ENCODE measurements around the gene ADGRF4.

DNA sequence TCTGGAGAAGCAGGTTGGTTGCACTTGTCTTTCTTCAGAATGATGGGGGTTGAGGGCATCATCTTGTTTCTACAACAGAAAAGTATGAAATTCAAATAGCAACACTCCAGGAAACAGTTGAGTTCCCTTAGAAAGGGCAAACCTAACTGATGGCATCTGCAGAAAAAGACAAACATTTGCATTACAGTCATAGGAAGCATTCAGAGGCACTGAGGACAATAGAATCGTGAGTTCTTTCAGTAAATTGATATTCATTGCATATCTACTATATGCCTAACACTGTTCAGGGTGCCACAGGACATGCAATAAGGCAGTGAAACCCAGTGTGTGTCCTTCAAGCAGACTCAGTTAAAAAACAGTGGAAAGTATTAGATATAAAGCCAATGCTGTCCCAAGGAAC lies 42.3 kb downstream of the ADGRF4 start:
- TF ChIP-seq, protein P1, sequence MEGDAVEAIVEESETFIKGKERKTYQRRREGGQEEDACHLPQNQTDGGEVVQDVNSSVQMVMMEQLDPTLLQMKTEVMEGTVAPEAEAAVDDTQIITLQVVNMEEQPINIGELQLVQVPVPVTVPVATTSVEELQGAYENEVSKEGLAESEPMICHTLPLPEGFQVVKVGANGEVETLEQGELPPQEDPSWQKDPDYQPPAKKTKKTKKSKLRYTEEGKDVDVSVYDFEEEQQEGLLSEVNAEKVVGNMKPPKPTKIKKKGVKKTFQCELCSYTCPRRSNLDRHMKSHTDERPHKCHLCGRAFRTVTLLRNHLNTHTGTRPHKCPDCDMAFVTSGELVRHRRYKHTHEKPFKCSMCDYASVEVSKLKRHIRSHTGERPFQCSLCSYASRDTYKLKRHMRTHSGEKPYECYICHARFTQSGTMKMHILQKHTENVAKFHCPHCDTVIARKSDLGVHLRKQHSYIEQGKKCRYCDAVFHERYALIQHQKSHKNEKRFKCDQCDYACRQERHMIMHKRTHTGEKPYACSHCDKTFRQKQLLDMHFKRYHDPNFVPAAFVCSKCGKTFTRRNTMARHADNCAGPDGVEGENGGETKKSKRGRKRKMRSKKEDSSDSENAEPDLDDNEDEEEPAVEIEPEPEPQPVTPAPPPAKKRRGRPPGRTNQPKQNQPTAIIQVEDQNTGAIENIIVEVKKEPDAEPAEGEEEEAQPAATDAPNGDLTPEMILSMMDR (IDR thresholded peaks at IDR 0.05), result no peak
- TF ChIP-seq POLR2A (IDR thresholded peaks at IDR 0.05), result no peak

Data from vagina (tissue), 2 donors.